HG03103 (cell line): Measurements from ENCODE around the gene PPDPF.
A peak's percentile ranks its signal among the peaks of the same experiment; 100 is the strongest.

Experiments used
- ATAC-seq: cut with Tn5 transposase; IDR thresholded peaks from one replicate; pipeline ENCODE4 v1.9.1; 2021; ENCODE audit warnings: low read depth; ENCODE audit not compliant: unreplicated experiment

PPDPF gene

DNA sequence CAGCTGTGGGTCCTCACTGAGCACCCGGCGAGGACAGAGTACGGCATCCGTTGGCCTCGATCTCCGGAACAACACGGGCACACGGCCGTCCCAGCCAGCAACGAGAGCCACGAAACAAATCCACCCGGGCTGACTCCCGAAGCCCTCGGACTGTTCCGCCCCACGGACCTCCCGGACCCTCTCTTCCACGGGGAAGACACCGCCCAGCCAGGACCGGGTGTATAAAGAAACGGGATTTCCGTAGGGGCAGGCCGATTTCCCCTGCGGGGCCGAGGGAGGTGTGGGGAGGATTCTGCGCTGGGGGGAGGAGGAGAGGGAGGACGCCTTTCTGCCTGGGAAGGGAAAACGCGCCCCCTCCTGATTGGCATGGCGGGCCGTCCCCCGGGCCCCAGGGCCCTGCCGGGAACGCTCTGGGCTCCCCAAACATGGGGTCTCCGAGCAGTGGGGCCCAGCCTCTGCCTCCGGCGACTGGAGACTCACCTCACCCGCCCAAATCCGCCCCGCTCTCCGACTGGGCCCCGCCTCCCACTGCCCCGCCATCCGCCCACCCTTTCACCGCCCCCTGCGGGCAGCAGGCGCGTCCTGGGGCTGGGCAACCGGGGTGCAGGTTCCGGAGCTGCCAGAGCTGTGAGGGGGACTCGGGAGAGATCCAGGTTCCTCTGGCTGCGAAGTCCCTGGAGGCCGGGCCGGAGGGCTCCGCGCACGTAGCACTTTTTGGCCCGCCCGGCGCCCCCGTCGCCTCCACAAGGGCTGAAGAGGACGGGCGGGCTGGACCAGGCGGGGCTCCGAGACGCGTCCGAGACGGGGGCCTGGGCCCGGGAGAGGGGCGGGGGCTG is 679 bp upstream of the PPDPF start:
- ATAC-seq = peak; percentile 35

DNA sequence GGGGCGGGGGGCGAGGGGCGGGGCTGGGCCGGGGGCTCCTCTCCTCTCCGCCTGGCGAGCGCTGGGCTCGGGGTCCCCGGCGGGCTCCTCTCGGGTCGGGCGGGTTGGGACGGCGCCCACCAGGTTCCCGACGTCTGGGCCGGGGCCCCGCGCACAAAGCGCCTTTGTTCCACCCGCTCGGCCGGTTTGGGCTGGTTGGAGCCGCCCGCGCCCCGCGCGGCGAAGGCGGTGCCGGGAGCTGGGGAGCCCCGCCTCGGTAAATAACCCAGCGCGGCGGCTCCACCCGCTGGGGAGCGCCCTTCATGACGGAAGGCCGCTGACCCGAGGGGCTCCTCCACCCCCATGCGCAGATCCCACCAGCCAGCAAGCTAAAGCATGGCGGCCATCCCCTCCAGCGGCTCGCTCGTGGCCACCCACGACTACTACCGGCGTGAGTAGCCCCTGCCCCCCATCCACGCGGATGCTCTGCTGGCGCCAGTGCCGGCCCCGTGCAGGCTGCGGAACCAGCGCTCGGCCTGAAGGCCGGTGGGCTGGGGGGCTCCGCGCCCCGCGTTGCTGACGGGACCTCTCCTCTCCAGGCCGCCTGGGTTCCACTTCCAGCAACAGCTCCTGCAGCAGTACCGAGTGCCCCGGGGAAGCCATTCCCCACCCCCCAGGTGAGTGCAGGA is 503 bp downstream of the PPDPF start:
- peak; percentile 37 for ATAC-seq

- no peak for ATAC-seq
Observed at GRCh38 chr20:63521602-63522001, 1.0 kb downstream of the PPDPF start.

GRCh38 chr20:63522091-63522868 is 1.7 kb downstream of the PPDPF start:
- ATAC-seq = no peak

DNA sequence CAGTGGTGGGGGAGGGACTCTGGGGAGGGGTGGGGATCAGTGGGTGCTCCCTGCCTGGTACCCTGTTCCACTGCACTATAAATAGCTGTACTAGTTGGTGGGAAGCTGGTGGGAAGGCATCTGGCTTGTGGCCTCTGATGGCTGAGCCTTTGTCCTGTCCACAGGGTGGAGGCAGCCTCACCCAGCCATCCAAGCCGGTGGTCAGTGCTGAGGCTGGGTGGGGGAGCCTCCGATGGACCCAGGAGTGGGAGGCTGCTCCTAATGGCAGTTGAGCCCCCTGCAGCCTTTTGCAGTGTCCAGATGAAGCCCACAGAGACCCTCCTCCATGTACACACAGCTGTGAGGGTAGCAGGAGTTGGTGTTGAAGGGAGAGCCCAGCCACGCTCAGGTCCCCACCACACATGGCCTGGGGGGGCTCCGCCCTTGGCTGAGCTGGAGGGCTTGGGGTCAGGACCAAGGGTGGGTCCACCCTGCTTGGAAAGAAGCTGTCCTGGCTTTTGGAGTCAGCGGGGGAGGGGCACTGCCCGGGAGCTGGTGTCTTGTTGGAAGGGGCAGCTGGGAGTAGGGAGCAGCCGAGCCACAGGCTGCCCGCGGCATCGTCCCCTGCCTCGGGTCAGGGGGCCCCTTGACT is 2.5 kb downstream of the PPDPF start:
- ATAC-seq = no peak

GRCh38 chr20:63525185-63525584 is 4.6 kb downstream of the PPDPF start:
- ATAC-seq = no peak

DNA sequence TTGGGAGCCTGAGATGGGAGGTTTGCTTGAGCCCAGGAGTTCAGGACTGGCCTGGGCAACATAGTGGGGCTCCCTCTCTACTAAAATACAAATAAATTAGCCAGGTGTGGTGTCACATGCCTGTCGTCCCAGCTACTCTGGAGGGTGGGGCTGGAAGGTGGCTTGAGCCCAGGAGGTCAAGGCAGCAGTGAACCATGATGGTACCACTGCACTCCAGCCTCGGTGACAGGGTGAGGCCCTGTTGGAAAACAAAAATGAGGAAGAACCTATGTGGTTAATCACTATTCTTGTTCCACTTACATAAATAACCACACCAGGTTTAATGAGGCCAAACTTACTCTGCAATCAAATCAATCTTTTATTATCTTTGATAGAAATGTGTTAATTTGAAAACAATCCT is 5.4 kb downstream of the PPDPF start:
- no peak for ATAC-seq

DNA sequence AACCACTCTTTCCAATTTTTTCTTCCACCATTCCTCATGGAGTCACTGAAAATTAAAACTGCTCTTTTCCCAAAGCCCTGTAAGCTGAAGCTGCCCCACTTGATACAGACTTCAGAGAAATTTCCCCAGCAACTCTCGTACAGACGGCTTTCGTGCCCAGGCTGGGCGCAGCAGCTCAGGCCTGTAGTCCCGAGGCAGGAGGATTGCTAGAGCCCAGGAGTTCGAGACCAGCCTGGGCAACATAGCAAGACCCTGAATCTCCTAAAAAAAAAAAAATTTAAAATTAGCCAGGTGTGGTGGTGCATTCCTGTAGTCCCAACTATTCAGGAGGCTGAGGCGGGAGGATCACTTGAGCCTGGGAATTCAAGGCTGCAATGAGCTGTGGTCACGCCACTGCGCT is 6.6 kb downstream of the PPDPF start:
- ATAC-seq = no peak

DNA sequence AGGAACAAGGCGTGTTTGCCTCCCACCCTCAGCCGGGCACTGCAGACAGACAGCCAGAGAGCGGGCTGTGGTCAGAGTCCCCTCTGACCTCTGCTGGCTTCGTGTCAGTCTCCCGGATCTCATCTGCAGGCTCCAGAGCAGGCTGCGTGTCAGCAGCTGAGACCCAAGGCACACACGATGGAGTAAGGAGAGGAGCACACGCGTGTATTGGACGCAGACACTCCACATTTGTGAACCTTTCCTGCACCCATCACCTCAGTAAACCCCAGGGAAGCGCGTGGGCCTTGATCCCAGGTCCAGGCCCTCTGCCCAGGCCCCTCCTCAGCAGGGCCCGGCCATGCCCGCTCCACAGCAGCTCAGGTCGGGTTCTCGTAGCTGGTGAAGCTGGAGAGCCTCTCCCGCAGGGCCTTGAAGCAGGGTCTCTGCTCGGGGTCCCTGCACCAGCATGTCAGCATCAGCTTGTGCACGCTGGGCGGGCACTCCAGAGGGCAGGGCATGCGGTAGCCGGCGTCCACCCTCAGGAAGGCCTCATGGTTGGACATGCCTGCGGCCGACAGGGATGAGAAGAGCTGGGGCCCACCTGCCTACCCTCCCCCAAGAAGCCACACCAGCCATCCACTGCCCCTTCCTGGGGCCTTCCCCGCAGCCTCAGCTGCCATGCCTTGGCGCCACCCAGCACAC is 8.8 kb downstream of the PPDPF start:
- no peak for ATAC-seq

GRCh38 chr20:63529861-63530787 is 9.6 kb downstream of the PPDPF start:
- no peak for ATAC-seq

DNA sequence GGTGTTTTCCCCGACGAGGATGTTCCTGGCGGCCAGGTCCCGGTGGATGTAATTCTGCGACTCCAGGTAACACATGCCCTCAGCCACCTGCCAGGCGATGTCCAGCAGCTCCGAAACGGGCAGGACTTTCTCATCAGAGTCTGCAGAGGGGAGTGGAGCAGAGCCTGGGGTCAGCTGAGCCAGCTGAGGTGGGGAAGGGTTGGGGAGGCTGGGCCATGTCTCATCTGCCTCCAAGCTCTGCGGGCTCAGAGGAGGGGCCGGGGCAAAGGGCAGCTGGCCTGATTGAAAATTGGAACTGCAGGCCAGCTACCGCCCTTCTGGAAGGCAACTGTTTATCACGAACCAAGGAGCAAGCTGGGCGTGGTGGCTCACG is 10.2 kb downstream of the PPDPF start:
- ATAC-seq = no peak

- ATAC-seq = no peak
Observed at GRCh38 chr20:63531686-63532448, 11.3 kb downstream of the PPDPF start.

GRCh38 chr20:63532449-63532971 is 11.9 kb downstream of the PPDPF start:
- no peak for ATAC-seq

GRCh38 chr20:63533388-63533787 is 12.8 kb downstream of the PPDPF start:
- ATAC-seq = no peak

DNA sequence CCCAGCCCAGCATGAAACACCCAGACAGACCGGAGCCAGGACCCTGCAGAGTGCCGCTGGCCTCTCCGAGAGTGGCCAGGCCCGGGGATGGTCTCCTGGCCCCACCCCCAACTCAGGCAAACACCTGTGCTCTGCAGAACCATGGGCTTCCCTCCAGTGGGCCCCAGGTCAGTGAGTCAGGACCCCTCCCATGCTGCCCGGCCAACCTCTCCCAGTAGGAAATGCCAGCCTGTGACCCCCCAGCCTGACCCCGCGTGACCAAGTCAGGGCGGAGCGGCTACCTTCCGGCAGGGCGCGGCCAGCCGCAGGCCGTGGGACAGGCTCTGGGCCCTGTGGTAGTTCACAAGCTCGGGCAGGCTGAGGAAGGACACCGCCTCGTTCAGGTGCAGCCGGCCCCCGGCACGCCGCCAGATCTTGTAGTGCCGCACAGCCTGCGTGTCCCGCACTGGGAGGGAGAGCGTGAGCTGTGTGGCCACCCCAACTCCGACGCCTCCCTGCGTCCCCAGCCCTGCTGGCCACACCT is 13.4 kb downstream of the PPDPF start:
- ATAC-seq = no peak

DNA sequence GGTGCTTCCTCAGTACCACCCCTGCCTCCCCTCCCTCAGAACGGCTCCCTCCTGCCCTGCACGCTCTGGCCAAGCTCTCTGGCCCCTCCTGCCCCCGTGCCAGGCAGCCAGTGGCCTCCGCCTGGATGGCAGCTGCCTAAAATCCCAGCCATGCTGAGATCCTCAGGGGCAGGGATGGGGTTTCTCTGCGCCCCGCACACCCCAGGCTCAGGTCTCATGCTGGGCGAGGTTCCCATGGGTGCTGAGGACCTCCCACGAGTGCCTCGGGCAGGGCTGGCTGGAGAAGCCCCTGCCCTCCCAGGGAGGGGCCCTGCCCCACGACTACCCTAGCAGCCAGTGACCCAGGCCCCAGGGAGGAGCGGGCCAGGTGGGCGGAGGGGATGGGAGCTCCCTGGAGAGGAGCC is 13.9 kb downstream of the PPDPF start:
- no peak for ATAC-seq

DNA sequence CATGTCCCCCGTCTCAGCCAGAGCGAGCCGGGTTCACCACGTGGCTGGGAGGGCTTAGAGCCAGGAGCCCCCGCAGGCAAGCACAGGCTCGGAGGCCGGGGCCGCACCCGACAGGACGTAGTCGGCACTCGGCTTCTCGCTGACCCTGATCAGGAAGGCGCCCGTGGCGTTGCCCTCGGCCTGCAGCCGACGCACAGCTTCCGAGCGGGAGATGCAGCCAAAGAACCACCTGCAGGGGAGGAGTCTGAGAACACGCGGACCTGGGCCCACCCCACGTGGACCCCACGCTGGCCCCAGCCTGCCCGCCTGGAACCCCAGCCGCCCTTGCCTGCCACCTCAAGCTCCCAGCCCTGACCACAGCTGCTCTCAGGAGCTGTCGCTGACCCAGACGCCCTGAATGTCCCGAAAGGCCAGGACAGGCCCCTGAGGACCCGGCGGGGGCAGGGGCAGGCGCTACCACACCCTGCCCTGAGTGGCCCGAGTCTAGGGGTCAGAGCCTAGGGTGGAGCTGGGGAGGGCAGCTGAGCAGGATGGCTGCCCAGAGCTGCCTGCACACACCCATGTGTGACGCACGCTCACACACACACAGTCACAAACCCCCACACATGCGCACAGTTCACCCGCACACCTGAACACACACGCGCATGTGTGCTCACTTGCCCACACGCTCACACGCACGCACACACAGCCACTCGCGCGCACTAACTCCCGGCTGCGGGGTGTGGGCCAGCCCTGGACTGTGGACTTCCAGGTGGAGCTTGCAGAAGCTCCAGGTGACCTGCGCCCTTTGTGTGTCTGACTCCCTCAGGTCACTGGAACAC is 14.5 kb downstream of the PPDPF start:
- ATAC-seq = no peak
